Body of pancreas (tissue), 4 donors: ENCODE results near the gene PRICKLE4. TPM values are rescaled to one million over a fixed set of nuclear protein-coding genes. Genes with fewer than 3 reads are reported as not detected.

Experiments used
- ATAC-seq: fragments of 150-250 bp; one replicate; pipeline ENCODE4 v1.9.1; 2016
- DNase-seq, 4 donors: peaks; one replicate each; pipeline ENCODE4 v3.0.0-alpha.2; 2019
- H3K27ac ChIP-seq, 4 donors: fragments of 200-600 bp; sonication (generic); 1 replicate in 3 of 4; 2 replicates in 1 of 4; pipeline versions ENCODE4 v1.5.1 to v1.6.1; 2016 to 2019; ENCODE audit warnings: mild to moderate bottlenecking in 1 of 4, mixed read lengths in 1 of 4, moderate library complexity in 1 of 4
- H3K27me3 ChIP-seq, 2 donors: fragments of 200-600 bp; sonication (generic); one replicate each; pipeline ENCODE4 v1.6.0; 2016; ENCODE audit warnings: mild to moderate bottlenecking in 1 of 2
- H3K36me3 ChIP-seq, 2 donors: fragments of 200-600 bp; sonication (generic); replicated peaks in 1 of 2; 2 replicates each; pipeline ENCODE4 v1.5.1; 2016; ENCODE audit warnings: low read depth in 2 of 2; ENCODE audit not compliant: insufficient read depth in 1 of 2
- H3K4me1 ChIP-seq: fragments of 200-600 bp; sonication (generic); one replicate; pipeline ENCODE4 v1.6.0; 2016
- H3K4me3 ChIP-seq, 2 donors: fragments of 200-600 bp; sonication (generic); 1 replicate in 1 of 2; 2 replicates in 1 of 2; pipeline ENCODE4 v1.5.1; 2016 to 2019
- H3K9me3 ChIP-seq, 3 donors: fragments of 200-600 bp; sonication (generic); 1 replicate in 2 of 3; 2 replicates in 1 of 3; pipeline ENCODE4 v1.5.1; 2016
- CTCF ChIP-seq, 7 experiments: fragments of 450-650 bp in 4 of 7; fragments of 200-600 bp in 3 of 7; sonication (generic) in 3 of 7; IDR thresholded peaks; one replicate each; pipeline ENCODE4 v1.5.1; 2016 to 2019; ENCODE audit warnings: antibody characterized with exemption in 7 of 7
- POLR2A ChIP-seq, 3 donors: fragments of 450-650 bp; IDR thresholded peaks; one replicate each; pipeline ENCODE4 v1.6.1; 2016; ENCODE audit warnings: antibody characterized with exemption in 3 of 3, mild to moderate bottlenecking in 2 of 3
- WGBS, 2 donors: methylation state at CpG; one replicate each; pipeline ENCODE4 v1.1.5; 2017; 5-methylcytosine and 5-hydroxymethylcytosine counted together
- intact Hi-C: fragments of 100-400 bp; cut with DNase I; formaldehyde crosslinking; loops from one replicate; pipeline ENCODE4 v1.15.1; 2023
- total RNA-seq, 2 donors: library from RNA; depleted of rRNA; stranded (reverse); fragments of >200 nt; gene quantifications; one replicate each; pipeline ENCODE4 v1.1.0, GENCODE V29; 2016

Gene PRICKLE4
- total RNA-seq, 2 donors from 2014 or later = 4.4 to 16.8 TPM

DNA sequence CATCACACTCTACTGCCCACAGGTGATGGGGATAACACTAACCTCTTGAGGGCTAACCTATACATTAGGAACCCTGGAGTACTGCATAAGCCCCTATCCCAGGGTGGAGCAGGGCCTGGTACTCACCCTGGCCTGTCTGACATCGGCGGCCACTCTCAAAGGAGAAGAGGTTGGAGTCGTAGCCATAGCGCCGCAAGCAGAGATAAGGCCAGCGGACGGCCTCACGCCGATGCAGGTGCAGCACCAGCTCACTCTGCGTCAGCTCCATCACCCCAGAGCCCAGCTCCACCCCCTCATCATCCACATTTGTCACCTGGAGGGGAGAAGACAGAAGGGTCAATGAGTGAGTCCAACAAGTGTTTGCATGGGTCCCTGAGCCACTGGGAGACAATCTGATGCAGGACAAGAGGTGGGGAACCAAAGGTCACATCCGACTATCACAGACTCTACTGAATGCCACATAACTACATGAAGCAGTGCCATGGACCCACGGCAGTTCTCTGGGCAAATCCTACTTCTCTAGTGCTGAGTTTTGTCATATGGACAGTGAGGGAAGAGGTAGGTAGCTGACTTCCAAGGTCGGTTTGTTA is 5.2 kb upstream of the PRICKLE4 start:
- ATAC-seq = no peak
- Histone ChIP-seq H3K4me1 (peaks cover 10% of the 10 kb centered on the region), H3K9me3 (no peaks in the 10 kb centered on the region), H3K27ac (no peak overlapping the region), H3K4me3 (no peak overlapping the region), H3K36me3 (peaks cover 0 to 10% of the 10 kb centered on the region in 2 donors), H3K27me3 (no peaks in the 10 kb centered on the region)
- intact Hi-C loops = loop anchor here (5.0 kb wide), 1 partner anchor 257 kb away; no protein-coding TSS in a partner anchor
- 74 to 83% methylated on average over 5 to 13 of the region's 13 CpGs for WGBS, 2 donors
- TF ChIP-seq CTCF (IDR thresholded peaks at IDR 0.05) (no peak), POLR2A (IDR thresholded peaks at IDR 0.05) (no peak)
- no peak for DNase-seq

DNA sequence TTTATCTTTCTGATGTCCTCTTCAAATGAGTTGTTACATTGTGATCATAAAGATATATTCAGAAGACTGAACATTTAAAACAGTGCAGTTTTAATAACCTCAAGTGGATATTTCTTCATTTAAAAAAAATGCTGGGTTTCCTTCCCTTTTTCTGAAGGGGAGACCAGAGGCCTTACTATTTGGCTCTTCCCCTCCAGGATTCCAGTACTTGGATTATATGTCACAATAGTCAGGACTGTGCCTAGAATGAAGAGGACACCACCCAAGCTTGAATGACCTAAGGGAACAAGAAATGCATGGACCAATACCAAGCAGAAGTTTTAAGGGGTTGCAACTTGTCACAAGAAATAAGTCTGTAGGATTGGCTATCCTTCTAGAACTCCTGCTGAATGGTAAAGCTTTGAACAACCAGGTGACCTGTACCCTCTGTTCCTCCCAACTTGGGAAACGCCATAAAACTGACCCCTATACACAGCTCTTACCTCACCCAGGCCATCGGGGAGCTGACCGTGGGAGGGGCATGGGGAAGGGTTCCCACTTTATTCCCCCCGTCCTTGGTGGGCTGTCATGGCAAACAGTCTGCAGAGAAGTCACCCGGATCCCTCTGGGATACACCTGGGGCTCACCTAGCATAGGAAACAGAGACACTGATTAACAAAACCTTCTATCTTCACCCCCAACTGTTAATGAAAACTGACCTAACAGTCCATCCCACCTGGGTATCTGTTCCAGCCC is 2.9 kb upstream of the PRICKLE4 start:
- Histone ChIP-seq H3K27me3 (no peaks in the 10 kb centered on the region), H3K4me3 (no peak overlapping the region), H3K27ac (no peak overlapping the region), H3K4me1 (peaks cover 27% of the 10 kb centered on the region), H3K36me3 (peaks cover 0 to 3% of the 10 kb centered on the region in 2 donors), H3K9me3 (no peaks in the 10 kb centered on the region)
- no peak for TF ChIP-seq POLR2A (IDR thresholded peaks at IDR 0.05)
- no peak for TF ChIP-seq CTCF (IDR thresholded peaks at IDR 0.05)
- 75% methylated on average over 5 of the region's 5 CpGs for WGBS, 2 donors
- intact Hi-C loops = loop anchor here (5.0 kb wide), 1 partner anchor 255 kb away; no protein-coding TSS in a partner anchor
- DNase-seq (no peak), ATAC-seq (no peak)

DNA sequence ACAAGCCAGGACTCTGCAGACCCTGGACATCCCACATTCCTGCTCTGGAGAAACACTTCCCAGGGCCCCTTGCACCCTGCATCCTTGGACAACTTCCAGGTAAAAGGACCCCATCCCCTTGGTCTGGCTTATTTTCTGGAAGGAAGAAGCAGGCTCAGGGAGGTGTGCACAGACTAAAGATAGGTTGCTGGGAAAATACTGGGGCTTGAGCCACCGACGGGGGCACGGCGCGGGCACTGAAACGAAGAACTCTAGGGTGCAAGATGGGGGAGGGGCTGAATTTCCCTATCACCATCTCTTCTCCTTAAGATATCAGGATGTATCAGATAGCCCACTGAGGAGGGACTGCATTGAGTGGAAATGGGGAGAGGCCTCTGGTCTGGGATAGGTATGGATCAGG is 1.7 kb upstream of the PRICKLE4 start:
- ATAC-seq (no peak), DNase-seq (no peak)
- H3K27me3 ChIP-seq = no peaks in the 10 kb centered on the region
- intact Hi-C loops = loop anchor here (5.0 kb wide), 1 partner anchor 253 kb away; no protein-coding TSS in a partner anchor
- H3K4me3 ChIP-seq = no peak overlapping the region
- WGBS, 2 donors = 12 to 21% methylated on average over 6 of the region's 6 CpGs
- TF ChIP-seq POLR2A (IDR thresholded peaks at IDR 0.05) (no peak), CTCF (IDR thresholded peaks at IDR 0.05) (no peak)
- H3K4me1 ChIP-seq = peaks cover 35% of the 10 kb centered on the region
- peaks cover 0 to 3% of the 10 kb centered on the region in 2 donors for H3K36me3 ChIP-seq
- H3K9me3 ChIP-seq = no peaks in the 10 kb centered on the region
- H3K27ac ChIP-seq = no peak overlapping the region

DNA sequence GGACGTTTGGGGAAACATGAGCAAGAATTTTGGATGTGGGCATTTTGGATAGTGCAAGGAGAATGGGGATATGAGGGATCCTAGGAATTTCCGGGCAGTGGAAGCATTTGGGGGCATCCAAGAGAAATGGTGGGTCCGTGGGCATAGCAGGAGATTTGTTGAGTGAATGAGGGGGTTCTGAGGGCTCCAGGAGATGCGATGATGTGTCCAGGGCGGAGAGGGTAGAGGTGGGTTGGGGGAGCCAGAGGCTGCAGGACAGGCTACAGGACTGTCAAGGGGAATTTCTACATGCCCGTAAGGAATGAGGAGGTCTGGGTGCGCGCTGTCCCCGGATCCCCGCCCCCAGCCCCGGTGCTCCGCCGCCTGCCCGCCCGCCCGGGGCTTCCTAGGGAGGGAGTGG is 1.2 kb upstream of the PRICKLE4 start:
- H3K4me3 ChIP-seq = no peak overlapping the region
- ATAC-seq (no peak), DNase-seq (peak in 1 of 4 donors; percentile 18)
- TF ChIP-seq POLR2A (IDR thresholded peaks at IDR 0.05) (no peak), CTCF (IDR thresholded peaks at IDR 0.05) (no peak)
- H3K27ac ChIP-seq = peak overlapping the region in 1 of 4 donors; percentile 22
- H3K9me3 ChIP-seq = no peaks in the 10 kb centered on the region
- 2% methylated on average over 16 of the region's 16 CpGs for WGBS, 2 donors
- H3K36me3 ChIP-seq = peaks cover 0 to 3% of the 10 kb centered on the region in 2 donors
- intact Hi-C loops = loop anchor here (5.0 kb wide), 1 partner anchor 253 kb away; no protein-coding TSS in a partner anchor
- peaks cover 40% of the 10 kb centered on the region for H3K4me1 ChIP-seq
- no peaks in the 10 kb centered on the region for H3K27me3 ChIP-seq
